Endothelial cell of umbilical vein (primary cell): ENCODE measurements around the gene KLHL10. TPM values are rescaled to one million over a fixed set of nuclear protein-coding genes. Genes with fewer than 3 reads are reported as not detected.
A peak's percentile ranks its signal among the peaks of the same experiment; 100 is the strongest.

Experiments
- BruUV-seq: library from RNA; stranded (reverse); fragments of 400-500 nt; replicated peaks from 2 replicates; lab custom pipeline; 2021; lab: Mats Ljungman, UMichigan
- CTCF ChIA-PET: fragments of 300-600, 350-600 bp; sonication (Branson Sonifier 250); formaldehyde crosslinking; loops from one replicate; lab custom pipeline; 2021; ENCODE audit warnings: antibody characterized with exemption, inconsistent platforms; lab: Charles Lee
- POLR2A ChIA-PET: fragments of 300-600, 350-600 bp; sonication (Branson Sonifier 250); formaldehyde crosslinking; loops from one replicate; lab custom pipeline; 2021; ENCODE audit warnings: antibody characterized with exemption, inconsistent platforms; lab: Charles Lee
- DNase-seq: peaks from one replicate; pipeline ENCODE4 v3.0.0-alpha.2; 2011; ENCODE audit warnings: low read depth, low spot score
- FAIRE-seq: peaks from 2 replicates; lab custom pipeline; 2011; peaks lifted over from hg19 to GRCh38; lab: Jason Lieb, UNC
- H2AFZ ChIP-seq: 2 replicates; pipeline ENCODE4 v1.6.0; 2012; ENCODE audit warnings: low read depth, low read length, control low read depth, inconsistent platforms
- H3K27ac ChIP-seq: 2 replicates; pipeline ENCODE4 v1.5.1; 2011; ENCODE audit warnings: low read depth, mild to moderate bottlenecking, control low read depth, low read length, moderate library complexity; ENCODE audit not compliant: insufficient read depth
- H3K27me3 ChIP-seq, 2 experiments: 2 replicates each; pipeline versions ENCODE4 v1.6.0 to v1.6.1; 2011; ENCODE audit warnings: low read length in 2 of 2, mixed read lengths in 1 of 2; ENCODE audit not compliant: control insufficient read depth in 2 of 2, insufficient read depth in 2 of 2
- H3K36me3 ChIP-seq, 2 experiments: 2 replicates in 1 of 2; 3 replicates in 1 of 2; pipeline ENCODE4 v1.5.1; 2011; ENCODE audit warnings: low read length in 2 of 2, mild to moderate bottlenecking in 1 of 2, moderate library complexity in 1 of 2; ENCODE audit not compliant: control insufficient read depth in 2 of 2, insufficient read depth in 2 of 2; ENCODE audit errors: extremely low read depth in 1 of 2
- H3K4me1 ChIP-seq: 3 replicates; pipeline ENCODE4 v1.5.1; 2011; ENCODE audit warnings: mild to moderate bottlenecking, low read length; ENCODE audit not compliant: control insufficient read depth, insufficient read depth; ENCODE audit errors: extremely low read depth
- H3K4me2 ChIP-seq: 2 replicates; pipeline ENCODE4 v1.6.1; 2011; ENCODE audit warnings: low read length, control low read depth, mixed read lengths; ENCODE audit not compliant: insufficient read depth
- H3K4me3 ChIP-seq, 3 experiments: fragments of 200-600 bp in 1 of 3; sonication (generic), shearing (Covaris generic) in 1 of 3; replicated peaks in 1 of 3; 2 replicates each; pipeline ENCODE4 v1.5.1; 2011 to 2016; ENCODE audit warnings: control low read depth in 3 of 3, low read length in 3 of 3, mild to moderate bottlenecking in 2 of 3, inconsistent platforms in 1 of 3, low read depth in 1 of 3, moderate library complexity in 1 of 3; ENCODE audit not compliant: insufficient read depth in 1 of 3
- H3K79me2 ChIP-seq: 2 replicates; pipeline ENCODE4 v1.6.0; 2012; ENCODE audit warnings: low read length, inconsistent platforms; ENCODE audit not compliant: control insufficient read depth, insufficient read depth
- H3K9ac ChIP-seq: replicated peaks from 2 replicates; pipeline ENCODE3; 2011; ENCODE audit warnings: low read length, control low read depth; ENCODE audit not compliant: insufficient read depth; ENCODE audit errors: extremely low read depth
- H3K9me1 ChIP-seq: replicated peaks from 3 replicates; pipeline ENCODE4 v1.6.0; 2011; ENCODE audit warnings: mild to moderate bottlenecking, low read length; ENCODE audit not compliant: control insufficient read depth, insufficient read depth; ENCODE audit errors: extremely low read depth
- H3K9me3 ChIP-seq: replicated peaks from 2 replicates; pipeline ENCODE4 v1.5.1; 2012; ENCODE audit warnings: low read length, inconsistent platforms; ENCODE audit not compliant: control insufficient read depth, insufficient read depth
- H4K20me1 ChIP-seq: replicated peaks from 2 replicates; pipeline ENCODE3; 2011; ENCODE audit warnings: mild to moderate bottlenecking, low read length; ENCODE audit not compliant: control insufficient read depth, insufficient read depth; ENCODE audit errors: extremely low read depth
- CTCF ChIP-seq, 2 donors: IDR thresholded peaks; 1 replicate in 1 of 2; 2 replicates in 1 of 2; pipeline ENCODE4 v1.5.1; 2011; ENCODE audit warnings: low read length in 2 of 2, mild to moderate bottlenecking in 2 of 2, moderate library complexity in 2 of 2, control low read depth in 1 of 2, inconsistent platforms in 1 of 2, low read depth in 1 of 2; ENCODE audit not compliant: insufficient read depth in 1 of 2; ENCODE audit errors: extremely low read depth in 1 of 2
- EZH2 ChIP-seq: IDR thresholded peaks from 2 replicates; pipeline ENCODE4 v1.6.1; 2012; ENCODE audit warnings: borderline replicate concordance, low read depth, mild to moderate bottlenecking, moderate library complexity, low read length, inconsistent platforms; ENCODE audit not compliant: severe bottlenecking
- FOS ChIP-seq: IDR thresholded peaks from 2 replicates; pipeline ENCODE4 v1.6.1; 2011; ENCODE audit warnings: mild to moderate bottlenecking, low read length, moderate library complexity, borderline replicate concordance; ENCODE audit not compliant: insufficient read depth
- GATA2 ChIP-seq: IDR thresholded peaks from 2 replicates; pipeline ENCODE4 v1.7.0; 2011; ENCODE audit warnings: low read depth, mild to moderate bottlenecking, moderate library complexity, mixed read lengths, low read length; ENCODE audit not compliant: insufficient read length, insufficient read depth
- JUN ChIP-seq: IDR thresholded peaks from 2 replicates; pipeline ENCODE4 v1.6.1; 2011; ENCODE audit warnings: borderline replicate concordance, low read depth; ENCODE audit not compliant: insufficient read length, insufficient read depth
- MAX ChIP-seq: IDR thresholded peaks from 2 replicates; pipeline ENCODE4 v1.6.1; 2011; ENCODE audit not compliant: insufficient read depth, insufficient read length
- MYC ChIP-seq: IDR thresholded peaks from one replicate; pipeline ENCODE4 v1.6.1; 2011; ENCODE audit warnings: mild to moderate bottlenecking, low read depth, low read length
- POLR2A ChIP-seq: IDR thresholded peaks from 2 replicates; pipeline ENCODE4 v1.6.1; 2012; ENCODE audit warnings: low read depth, mild to moderate bottlenecking, control low read depth, low read length
- POLR2AphosphoS5 ChIP-seq: IDR thresholded peaks from 2 replicates; pipeline ENCODE4 v1.6.1; 2012; ENCODE audit warnings: low read depth, mild to moderate bottlenecking, control low read depth, low read length, moderate library complexity; ENCODE audit not compliant: insufficient read depth
- dilution Hi-C: fragments of 300-500 bp; cut with MboI; formaldehyde crosslinking; loops from one replicate; pipeline ENCODE4 v1.15.0; 2019; ENCODE audit warnings: low sequenced_read_pairs; ENCODE audit not compliant: extremely low pct_ligation_motif_present
- intact Hi-C: fragments of 100-400 bp; cut with micrococcal nuclease; formaldehyde crosslinking; loops from one replicate; pipeline ENCODE4 v1.10.0; 2022
- polyA plus RNA-seq, 4 experiments: library from polyadenylated mRNA; depleted of rRNA in 3 of 4; stranded (reverse) in 3 of 4; unstranded in 1 of 4; fragments of >200 nt; gene quantifications; 2 replicates each; pipeline versions ENCODE4 v1.2.1 to v1.2.3, GENCODE V29; 2011 to 2012; ENCODE audit warnings: missing spikeins in 1 of 4
- total RNA-seq: library from RNA; stranded (reverse); gene quantifications from 2 replicates; pipeline ENCODE4 v1.2.3, GENCODE V29; 2021

KLHL10 gene
- total and polyA plus RNA-seq, 2 donors (not counting 3 experiments of a cell fraction or from before 2014, with no cell fraction given): 0.10 TPM; not detected in 1

GRCh38 chr17:41885733-41886132, 48.1 kb downstream of the KLHL10 start:
- no peaks in the 10 kb centered on the region for H3K27me3 ChIP-seq
- POLR2A ChIA-PET: no interaction called here
- intact Hi-C loops (loop anchor here (5.0 kb wide), 1 partner anchor 148 kb away; no protein-coding TSS in a partner anchor), dilution Hi-C loops (no loop called here)
- no peak overlapping the region for H3K4me3 ChIP-seq
- TF ChIP-seq CTCF (IDR thresholded peaks at IDR 0.05; ENCODE audit: extremely low read depth in 1 of 2, insufficient read depth in 1 of 2, low read depth in 1 of 2, low read length in 2 of 2) (peak in 1 of 2 donors; percentile 9), FOS (no peak)
- no peak for FAIRE-seq
- no peak overlapping the region for H3K4me2 ChIP-seq
- DNase-seq: no peak
- no peaks in the 10 kb centered on the region for H3K9me1 ChIP-seq
- H3K4me1 ChIP-seq: no peaks in the 10 kb centered on the region
- H3K9ac ChIP-seq: no peak overlapping the region
- peaks cover 42 to 52% of the 10 kb centered on the region in 2 experiments for H3K36me3 ChIP-seq
- H3K27ac ChIP-seq: no peak overlapping the region
- H2AFZ ChIP-seq: no peak overlapping the region
- CTCF ChIA-PET: interaction anchor here (0.7 kb wide), 1 partner anchor 32 kb away, joined by 3 read pairs; no protein-coding TSS in a partner anchor
- H3K79me2 ChIP-seq: peaks cover 4% of the 10 kb centered on the region
- H3K9me3 ChIP-seq: no peaks in the 10 kb centered on the region
- no peaks in the 10 kb centered on the region for H4K20me1 ChIP-seq
- BruUV-seq: no TSS peak

- H3K9me3 ChIP-seq: no peaks in the 10 kb centered on the region
- H3K9me1 ChIP-seq: no peaks in the 10 kb centered on the region
- no peaks in the 10 kb centered on the region for H3K27me3 ChIP-seq
- H3K4me1 ChIP-seq: no peaks in the 10 kb centered on the region
- H3K79me2 ChIP-seq: peaks cover 9% of the 10 kb centered on the region
- ChIA-PET CTCF (interaction anchor here (1.2 kb wide), 1 partner anchor 71 kb away, joined by 5 read pairs; no protein-coding TSS in a partner anchor), POLR2A (no interaction called here)
- DNase-seq (no peak), FAIRE-seq (peak; percentile 35)
- H3K36me3 ChIP-seq: peaks cover 55 to 63% of the 10 kb centered on the region in 2 experiments
- intact Hi-C loops: loop anchor here (5.0 kb wide), 1 partner anchor 151 kb away; no protein-coding TSS in a partner anchor
- no peak overlapping the region for H3K27ac ChIP-seq
- H4K20me1 ChIP-seq: no peaks in the 10 kb centered on the region
- no peak overlapping the region for H3K4me3 ChIP-seq
- BruUV-seq: no TSS peak
- H2AFZ ChIP-seq: no peak overlapping the region
- H3K9ac ChIP-seq: no peak overlapping the region
- H3K4me2 ChIP-seq: no peak overlapping the region
- TF ChIP-seq POLR2AphosphoS5 (no peak), JUN (no peak), MYC (no peak), FOS (no peak), MAX (no peak), EZH2 (no peak), POLR2A (no peak), GATA2 (no peak), CTCF (IDR thresholded peaks at IDR 0.05; ENCODE audit: extremely low read depth in 1 of 2, insufficient read depth in 1 of 2, low read depth in 1 of 2, low read length in 2 of 2) (no peak)
- dilution Hi-C loops: no loop called here
These were observed 50.8 kb downstream of the KLHL10 start for GRCh38 chr17:41888332-41888965.
